ENCODE measurements around the gene RNF133. TPM values are rescaled to one million over a fixed set of nuclear protein-coding genes. Genes with fewer than 3 reads are reported as not detected.

RNF133 gene
- total and polyA plus RNA-seq, 9 of the 15 experiments (the other 6 are each of a cell fraction or from before 2014, with no cell fraction given): not detected

GRCh38 chr7:122675621-122676020, 23.3 kb downstream of the RNF133 start:
- CTCF ChIA-PET (ENCODE audit: low intra/inter-chr PET ratio): no interaction called here
- in situ Hi-C loops (cut with MboI): no loop called here
- FAIRE-seq: no peak

More at GRCh38 chr7:122675621-122676020, 23.3 kb downstream of the RNF133 start:
- TF ChIP-seq ZNF354B (CRISPR knock-in tag; IDR thresholded peaks at IDR 0.05) (no peak), U2AF1 (optimal IDR thresholded peaks at IDR 0.05; ENCODE audit: low read depth, low read length) (no peak), GTF2F1 (IDR thresholded peaks at IDR 0.05; ENCODE audit: low read depth, low read length) (no peak), JUND (IDR thresholded peaks at IDR 0.05; ENCODE audit: borderline replicate concordance, low read depth, low read length) (no peak), JUND (tag; IDR thresholded peaks at IDR 0.05; ENCODE audit: borderline replicate concordance, low read depth, low read length) (no peak), ZFP36 (IDR thresholded peaks at IDR 0.05; ENCODE audit: low read depth, low read length, partially characterized antibody) (no peak), ZNF766 (CRISPR knock-in tag; conservative IDR thresholded peaks at IDR 0.05) (no peak), ZNF384 (IDR thresholded peaks at IDR 0.05; ENCODE audit: low read depth, low read length) (no peak), ZNF445 (CRISPR knock-in tag; IDR thresholded peaks at IDR 0.05; ENCODE audit: low read depth) (no peak), TBP (optimal IDR thresholded peaks at IDR 0.05; ENCODE audit: low read depth, low read length) (no peak), E2F1 (CRISPR knock-in tag; IDR thresholded peaks at IDR 0.05) (no peak), KLF16 (IDR thresholded peaks at IDR 0.05) (no peak), RUNX1 (IDR thresholded peaks at IDR 0.05; ENCODE audit: low read depth) (no peak), CTBP1 (IDR thresholded peaks at IDR 0.05; ENCODE audit: borderline replicate concordance) (no peak), SIN3B (IDR thresholded peaks at IDR 0.05; ENCODE audit: low read depth) (no peak)
- Histone ChIP-seq H4K20me1 (replicated peaks; ENCODE audit: control insufficient read depth, insufficient read depth, low read length) (no peaks in the 10 kb centered on the region), H3K9me1 (ENCODE audit: control insufficient read depth, insufficient read depth, low read length) (no peaks in the 10 kb centered on the region), H3K4me1 (replicated peaks in 1 of 2; ENCODE audit: control insufficient read depth in 2 of 2, insufficient read depth in 2 of 2, low read length in 2 of 2) (no peaks in the 10 kb centered on the region), H3K79me2 (ENCODE audit: control insufficient read depth, insufficient read depth, low read length) (no peaks in the 10 kb centered on the region), H3K4me3 (no peak overlapping the region), H3K4me2 (ENCODE audit: insufficient read depth, low read length) (no peak overlapping the region), H3K27me3 (ENCODE audit: control insufficient read depth in 2 of 2, insufficient read depth in 2 of 2, low read length in 2 of 2) (no peaks in the 10 kb centered on the region), H3K9me3 (replicated peaks; ENCODE audit: control insufficient read depth, insufficient read depth, low read depth, low read length) (no peaks in the 10 kb centered on the region), H2AFZ (ENCODE audit: low read depth, low read length) (no peak overlapping the region), H3K36me3 (ENCODE audit: control insufficient read depth, insufficient read depth, low read length) (no peaks in the 10 kb centered on the region), H3K27ac (ENCODE audit: extremely low read depth, low read depth, low read length) (no peak overlapping the region), H3K9ac (ENCODE audit: insufficient read depth in 1 of 2, low read depth in 2 of 2, low read length in 2 of 2) (no peak overlapping the region)
- BruUV-seq (replicated peaks): no TSS peak
- 1% methylated on average over 7 of the region's 7 CpGs for WGBS (ENCODE audit: insufficient coverage, low coverage, missing lambda C conversion rate)
- no peak for DNase-seq (ENCODE audit: extremely low read depth in 1 of 4, low spot score in 3 of 4)
- intact Hi-C loops (cut with micrococcal nuclease): no loop called here
- POLR2A ChIA-PET: no interaction called here
- no peak for ATAC-seq

All from K562 (cell line).